GM10266 (cell line): ENCODE measurements around the gene NSD1.

ENCODE experiments used
- DNase-seq: peaks from one replicate; pipeline ENCODE4 v3.0.0; 2012; ENCODE audit errors: extremely low spot score
- TF ChIP-seq, protein P1 (sequence below): IDR thresholded peaks from 2 replicates; pipeline ENCODE4 v1.5.1; 2012; ENCODE audit warnings: mild to moderate bottlenecking, low read depth; ENCODE audit not compliant: control insufficient read depth, insufficient read depth; ENCODE audit errors: missing control alignments

The NSD1 gene

DNA sequence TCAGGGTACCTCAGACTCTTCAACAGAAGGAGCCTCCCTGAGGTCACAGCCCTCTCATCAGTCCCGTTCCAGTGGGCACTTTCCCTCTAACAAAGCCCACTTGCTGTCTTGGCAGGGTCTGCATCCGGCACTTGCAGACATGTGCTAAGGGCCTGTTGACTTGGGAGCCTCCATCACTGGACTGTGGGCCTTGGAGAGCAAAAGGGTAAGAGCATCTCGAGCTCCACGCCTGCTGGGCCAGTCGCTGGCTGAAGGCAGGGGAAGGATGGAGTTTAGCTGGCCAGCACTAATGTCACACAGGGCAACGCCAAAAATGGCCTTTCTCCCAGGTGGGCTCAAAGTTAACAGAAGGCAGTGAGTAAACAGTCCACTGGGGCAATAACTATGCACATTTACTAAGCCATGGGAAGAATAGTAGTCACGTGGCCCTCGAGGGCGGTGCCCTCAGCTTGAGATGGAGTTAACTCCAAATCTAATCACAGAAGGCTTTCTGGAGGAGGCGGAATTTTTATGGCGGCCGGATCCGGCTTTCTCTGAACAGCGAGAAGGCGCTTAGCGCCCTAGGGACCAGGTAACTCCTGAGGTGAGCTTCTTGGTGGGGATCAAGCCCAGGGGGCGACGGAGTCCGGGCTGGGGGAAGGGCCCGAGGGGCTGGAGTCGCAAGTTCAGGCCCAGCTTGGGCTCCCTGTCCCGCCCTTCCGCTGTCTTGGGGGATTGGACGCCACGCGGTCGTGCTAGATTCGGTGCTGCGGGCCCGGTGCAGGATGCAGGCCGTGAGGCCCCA is 2.0 kb upstream of the NSD1 start:
- no peak for DNase-seq
- TF ChIP-seq, protein P1, sequence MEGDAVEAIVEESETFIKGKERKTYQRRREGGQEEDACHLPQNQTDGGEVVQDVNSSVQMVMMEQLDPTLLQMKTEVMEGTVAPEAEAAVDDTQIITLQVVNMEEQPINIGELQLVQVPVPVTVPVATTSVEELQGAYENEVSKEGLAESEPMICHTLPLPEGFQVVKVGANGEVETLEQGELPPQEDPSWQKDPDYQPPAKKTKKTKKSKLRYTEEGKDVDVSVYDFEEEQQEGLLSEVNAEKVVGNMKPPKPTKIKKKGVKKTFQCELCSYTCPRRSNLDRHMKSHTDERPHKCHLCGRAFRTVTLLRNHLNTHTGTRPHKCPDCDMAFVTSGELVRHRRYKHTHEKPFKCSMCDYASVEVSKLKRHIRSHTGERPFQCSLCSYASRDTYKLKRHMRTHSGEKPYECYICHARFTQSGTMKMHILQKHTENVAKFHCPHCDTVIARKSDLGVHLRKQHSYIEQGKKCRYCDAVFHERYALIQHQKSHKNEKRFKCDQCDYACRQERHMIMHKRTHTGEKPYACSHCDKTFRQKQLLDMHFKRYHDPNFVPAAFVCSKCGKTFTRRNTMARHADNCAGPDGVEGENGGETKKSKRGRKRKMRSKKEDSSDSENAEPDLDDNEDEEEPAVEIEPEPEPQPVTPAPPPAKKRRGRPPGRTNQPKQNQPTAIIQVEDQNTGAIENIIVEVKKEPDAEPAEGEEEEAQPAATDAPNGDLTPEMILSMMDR: no peak

DNA sequence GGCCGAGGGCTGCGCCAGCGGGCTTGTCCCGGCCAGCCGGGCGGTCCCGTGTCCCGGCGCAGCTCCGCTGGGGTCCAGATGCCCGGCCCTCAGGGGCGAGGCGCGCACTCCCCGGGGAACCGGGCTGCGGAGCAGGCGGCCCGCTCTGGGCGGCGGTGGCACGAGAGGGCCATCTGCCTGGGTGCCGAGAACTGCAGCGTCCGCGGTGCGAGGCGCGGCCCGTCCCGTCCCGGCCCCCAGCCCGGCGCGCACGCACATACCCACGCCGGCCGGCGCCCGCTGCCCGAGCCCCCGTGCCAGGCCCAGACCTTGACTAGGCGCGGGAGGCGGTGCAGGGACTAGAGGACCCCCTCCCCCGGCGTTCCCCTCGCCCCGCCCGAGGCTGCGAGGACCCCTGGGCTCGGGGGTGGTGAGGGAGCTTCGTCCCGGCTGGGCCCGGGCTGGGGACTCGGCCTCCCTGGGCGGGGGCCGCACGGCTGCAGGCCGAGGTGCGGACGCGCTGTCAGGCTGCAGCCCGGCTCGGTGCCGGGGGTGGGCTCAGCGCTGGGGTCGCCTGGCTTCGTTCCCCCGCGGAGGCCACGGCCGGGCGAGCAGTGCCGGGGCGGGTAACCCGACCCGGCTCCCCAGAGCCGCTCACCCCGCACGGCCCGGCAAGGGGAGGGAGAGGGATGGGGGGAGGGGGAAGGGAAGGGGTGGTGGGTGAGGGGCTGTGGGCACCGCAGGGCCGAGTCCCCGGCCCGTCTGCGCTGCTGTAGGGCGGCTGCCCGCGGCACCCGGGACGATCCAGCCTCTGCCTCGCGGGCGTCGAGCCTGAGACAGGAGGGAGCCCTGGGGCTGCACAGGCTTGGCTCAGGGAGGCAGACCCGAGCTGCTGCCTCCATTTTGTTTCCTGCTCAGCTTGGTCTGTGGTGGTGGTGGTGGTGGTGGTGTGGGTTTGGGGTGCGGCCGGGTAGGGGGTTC is 1.2 kb upstream of the NSD1 start:
- TF ChIP-seq, protein P1: no peak
- peak; percentile 74 for DNase-seq

DNA sequence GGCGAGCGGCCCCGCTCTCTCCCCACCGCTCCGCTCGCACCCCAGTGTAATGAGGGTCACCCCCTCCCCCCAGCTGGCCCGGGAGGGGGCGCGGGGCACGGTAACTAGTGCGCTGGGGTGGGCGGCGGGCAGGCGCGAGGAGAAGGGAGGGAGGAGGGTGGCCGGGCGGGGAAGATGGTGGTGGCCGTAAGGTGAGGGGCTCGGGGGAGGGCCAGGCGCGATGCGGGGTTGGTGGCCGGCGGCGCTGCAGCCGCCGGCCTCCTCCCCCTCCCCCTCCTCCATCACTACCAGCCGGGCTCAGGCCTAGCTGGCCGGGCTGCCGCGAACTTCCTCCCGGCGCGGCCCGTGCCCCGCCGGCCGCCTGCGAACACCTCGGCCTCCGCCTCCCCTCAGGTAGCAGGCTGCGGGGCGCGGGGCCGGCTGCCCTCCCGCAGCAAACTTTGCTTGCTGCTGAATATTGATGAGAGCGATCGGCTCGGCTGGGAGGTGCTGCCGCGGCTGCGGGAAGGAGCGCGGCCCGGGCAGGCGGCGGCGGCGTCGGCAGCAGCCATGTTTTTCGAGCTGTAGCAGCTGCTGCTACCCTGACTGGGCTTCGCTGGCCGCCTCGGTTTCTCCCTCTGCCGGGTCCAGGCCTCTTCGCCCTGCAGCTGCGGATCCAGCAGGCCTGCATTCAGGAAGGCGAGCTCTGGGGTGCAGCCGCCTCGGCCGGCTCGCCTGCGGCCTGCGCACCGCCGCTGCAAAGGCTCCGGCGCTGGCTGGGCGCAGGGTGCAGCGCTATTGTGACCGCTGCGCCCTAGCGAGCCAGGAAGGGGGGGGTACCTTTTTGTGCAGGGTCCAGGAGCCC is 502 bp downstream of the NSD1 start:
- TF ChIP-seq, protein P1: no peak
- peak; percentile 66 for DNase-seq

DNA sequence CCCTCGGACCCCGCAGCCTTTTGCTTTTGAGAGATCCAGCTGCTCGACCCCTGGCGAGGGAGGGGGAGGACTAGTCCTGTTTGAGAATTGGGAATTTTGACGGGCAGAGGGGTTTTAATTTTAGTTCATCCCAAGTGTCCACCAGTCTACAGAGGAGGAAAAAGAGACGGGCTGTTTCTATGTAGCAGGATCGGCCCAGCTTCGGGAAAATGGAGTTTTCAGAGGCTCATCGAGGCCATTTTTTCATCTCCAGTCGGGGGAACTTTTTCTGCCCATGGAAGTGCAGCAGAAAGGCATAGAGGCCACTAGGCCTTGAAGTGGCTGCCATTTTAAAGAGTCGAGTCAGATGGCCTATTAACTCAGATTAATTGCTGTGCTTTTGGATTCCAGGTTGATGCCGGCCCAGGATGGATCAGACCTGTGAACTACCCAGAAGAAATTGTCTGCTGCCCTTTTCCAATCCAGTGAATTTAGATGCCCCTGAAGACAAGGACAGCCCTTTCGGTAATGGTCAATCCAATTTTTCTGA is 1.2 kb downstream of the NSD1 start:
- TF ChIP-seq, protein P1: no peak
- no peak for DNase-seq

DNA sequence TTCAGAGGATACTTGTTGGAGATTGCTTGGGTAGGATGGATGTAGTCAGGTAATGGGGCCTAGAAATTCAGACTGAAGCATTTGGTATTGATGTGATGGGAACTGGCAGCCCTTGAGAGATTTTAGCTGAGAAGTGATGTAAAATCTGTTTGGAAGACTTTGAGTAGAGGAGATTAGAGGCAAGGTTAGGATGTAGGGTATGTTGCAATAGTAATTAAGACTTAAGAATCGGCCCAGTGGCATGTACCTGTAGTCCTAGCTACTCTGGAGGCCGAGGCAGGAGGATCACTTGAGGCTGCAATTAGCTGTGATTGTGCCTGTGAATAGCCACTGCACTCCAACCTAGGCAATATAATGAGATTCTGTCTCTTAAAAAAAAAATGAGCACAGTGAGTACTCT is 6.7 kb downstream of the NSD1 start:
- TF ChIP-seq, protein P1: no peak
- no peak for DNase-seq

DNA sequence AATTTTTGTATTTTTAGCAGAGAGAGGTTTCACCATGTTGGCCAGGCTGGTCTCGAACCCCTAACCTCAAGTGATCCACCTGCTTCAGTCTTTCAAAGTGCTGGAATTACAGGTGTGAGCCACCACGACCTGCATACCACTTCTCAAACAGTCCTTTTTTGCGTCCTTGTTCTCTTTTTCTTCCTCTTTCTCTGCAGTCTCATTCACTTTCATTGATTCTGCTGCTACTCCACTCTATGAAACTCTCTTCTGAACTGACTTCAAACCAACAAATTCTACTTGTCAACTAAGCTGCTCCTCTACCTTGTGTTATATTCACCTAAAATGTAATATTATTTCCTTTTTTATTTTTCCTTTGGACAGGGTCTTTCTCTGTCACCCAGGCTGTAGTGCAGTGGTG is 7.9 kb downstream of the NSD1 start:
- TF ChIP-seq, protein P1: no peak
- no peak for DNase-seq
